HG03064 (cell line): ENCODE results near the gene PDS5A.
"Not testable (repeated sequence)": the region's sequence is repeated elsewhere in the genome, so short reads cannot be mapped to it uniquely, and the experiment has no call there.

Experiments
- ATAC-seq: cut with Tn5 transposase; IDR thresholded peaks from one replicate; pipeline ENCODE4 v1.9.1; 2021; ENCODE audit warnings: low read depth; ENCODE audit not compliant: unreplicated experiment

PDS5A gene

GRCh38 chr4:39977489-39978377 lies at the start of gene PDS5A:
TSS of gene PDS5A (minus strand) at chr4:39977911. CDS start at chr4:39976577, 1,334 bp downstream.
- peak; percentile 75 for ATAC-seq

- not testable (repeated sequence) for ATAC-seq
These were observed 46.3 kb upstream of the PDS5A start for GRCh38 chr4:40024049-40024448.

- ATAC-seq, result not testable (repeated sequence)
These were observed 43.4 kb upstream of the PDS5A start for GRCh38 chr4:40021116-40021515.

GRCh38 chr4:40020221-40020620 lies 42.5 kb upstream of the PDS5A start:
- ATAC-seq, result no peak

GRCh38 chr4:40016007-40016406 lies 38.3 kb upstream of the PDS5A start:
- ATAC-seq, result no peak

GRCh38 chr4:40003986-40004385 lies 26.3 kb upstream of the PDS5A start:
- no peak for ATAC-seq

- no peak for ATAC-seq
These were observed 23.0 kb upstream of the PDS5A start for GRCh38 chr4:40000711-40001110.

GRCh38 chr4:39998659-39999345 lies 21.1 kb upstream of the PDS5A start:
- no peak for ATAC-seq

- no peak for ATAC-seq
These were observed 19.1 kb upstream of the PDS5A start for GRCh38 chr4:39996811-39997210.

- ATAC-seq, result no peak
These were observed 16.7 kb upstream of the PDS5A start for GRCh38 chr4:39994406-39994805.

- ATAC-seq, result not testable (repeated sequence)
These were observed 11.7 kb upstream of the PDS5A start for GRCh38 chr4:39989381-39989780.

- no peak for ATAC-seq
These were observed 9.8 kb upstream of the PDS5A start for GRCh38 chr4:39987485-39987884.

GRCh38 chr4:39978904-39979303 lies 1.2 kb upstream of the PDS5A start:
- no peak for ATAC-seq

GRCh38 chr4:39978378-39978775 lies 666 bp upstream of the PDS5A start:
- ATAC-seq, result no peak

GRCh38 chr4:39976945-39977488 lies 694 bp downstream of the PDS5A start:
- peak; percentile 17 for ATAC-seq

- ATAC-seq, result peak; percentile 34
These were observed 1.4 kb downstream of the PDS5A start for GRCh38 chr4:39976141-39976944.

- ATAC-seq, result no peak
These were observed 2.1 kb downstream of the PDS5A start for GRCh38 chr4:39975488-39976089.

GRCh38 chr4:39973052-39973451 lies 4.7 kb downstream of the PDS5A start:
- not testable (repeated sequence) for ATAC-seq

- ATAC-seq, result no peak
These were observed 6.8 kb downstream of the PDS5A start for GRCh38 chr4:39970671-39971640.
